HCT116 (cell line): ENCODE data around the gene CST4.

Source experiments
- CBX3 ChIP-seq: IDR thresholded peaks from 2 replicates; pipeline ENCODE4 v1.6.1; 2012; ENCODE audit warnings: low read depth
- CTCF ChIP-seq, 3 experiments: fragments of 200-600 bp in 1 of 3; sonication (generic) in 1 of 3; IDR thresholded peaks in 2 of 3; conservative IDR thresholded peaks in 1 of 3; 2 replicates each; pipeline ENCODE4 v1.5.1; 2012 to 2017; ENCODE audit warnings: low read depth in 2 of 3, low read length in 2 of 3, antibody characterized with exemption in 1 of 3, borderline replicate concordance in 1 of 3, control low read depth in 1 of 3, mild to moderate bottlenecking in 1 of 3, mixed read lengths in 1 of 3, mixed run types in 1 of 3, moderate library complexity in 1 of 3; ENCODE audit not compliant: insufficient read depth in 1 of 3
- EGR1 ChIP-seq: IDR thresholded peaks from 2 replicates; pipeline ENCODE4 v1.6.1; 2012; ENCODE audit warnings: low read depth
- EZH2 ChIP-seq: fragments of 200-600 bp; sonication (generic); IDR thresholded peaks from 2 replicates; pipeline ENCODE4 v1.6.1; 2017; ENCODE audit warnings: antibody characterized with exemption, mixed run types
- FOSL1 ChIP-seq: IDR thresholded peaks from 2 replicates; pipeline ENCODE4 v1.6.1; 2012; ENCODE audit warnings: low read depth
- JUND ChIP-seq: IDR thresholded peaks from 2 replicates; pipeline ENCODE4 v1.6.1; 2012
- MAX ChIP-seq: IDR thresholded peaks from 2 replicates; pipeline ENCODE4 v1.6.1; 2012
- POLR2A ChIP-seq: IDR thresholded peaks from 2 replicates; pipeline ENCODE4 v1.7.0; 2011; ENCODE audit warnings: borderline replicate concordance; ENCODE audit not compliant: insufficient read depth, insufficient read length; ENCODE audit errors: extremely low read depth
- POLR2AphosphoS5 ChIP-seq: IDR thresholded peaks from 2 replicates; pipeline ENCODE4 v1.6.1; 2011; ENCODE audit warnings: mild to moderate bottlenecking, low read depth, low read length, moderate library complexity
- SP1 ChIP-seq: IDR thresholded peaks from 2 replicates; pipeline ENCODE4 v1.6.1; 2012; ENCODE audit warnings: low read depth
- TCF7L2 ChIP-seq: IDR thresholded peaks from 2 replicates; pipeline ENCODE4 v1.7.0; 2011; ENCODE audit warnings: borderline replicate concordance, inconsistent platforms; ENCODE audit not compliant: insufficient read depth, insufficient read length; ENCODE audit errors: extremely low read depth
- YY1 ChIP-seq: IDR thresholded peaks from 2 replicates; pipeline ENCODE4 v1.6.1; 2011; ENCODE audit warnings: low read length, low read depth, moderate library complexity, mild to moderate bottlenecking; ENCODE audit not compliant: insufficient replicate concordance; ENCODE audit errors: extremely low read depth

GRCh38 chr20:23655491-23656211 lies 33.2 kb downstream of the CST4 start:
- no peak for TF ChIP-seq POLR2A
- TF ChIP-seq CTCF (IDR thresholded peaks at IDR 0.05 in 2 of 3, conservative IDR thresholded peaks at IDR 0.05 in 1 of 3; ENCODE audit: borderline replicate concordance in 1 of 3, insufficient read depth in 1 of 3, low read depth in 2 of 3, low read length in 2 of 3) = no peak
- TF ChIP-seq YY1 = no peak
- no peak for TF ChIP-seq SP1
- TF ChIP-seq EZH2 = no peak
- TF ChIP-seq TCF7L2 = no peak
- no peak for TF ChIP-seq JUND
- no peak for TF ChIP-seq EGR1
- TF ChIP-seq POLR2AphosphoS5 = no peak
- no peak for TF ChIP-seq FOSL1
- TF ChIP-seq MAX = no peak
- no peak for TF ChIP-seq CBX3
